Esophagus squamous epithelium (tissue), 5 donors: ENCODE measurements around the gene MYL11. TPM values are rescaled to one million over a fixed set of nuclear protein-coding genes. Genes with fewer than 3 reads are reported as not detected.

ENCODE experiments used
- DNase-seq: peaks from one replicate; lab custom pipeline; 2025; lab: John Stamatoyannopoulos, UW
- H3K27ac ChIP-seq, 4 donors: fragments of 200-600 bp; sonication (generic); one replicate each; pipeline ENCODE4 v1.5.1; 2016 to 2019; ENCODE audit warnings: mild to moderate bottlenecking in 1 of 4
- H3K27me3 ChIP-seq, 4 donors: fragments of 200-600 bp; sonication (generic); 1 replicate in 3 of 4; 2 replicates in 1 of 4; pipeline versions ENCODE4 v1.5.1 to v1.6.0; 2017 to 2021; ENCODE audit warnings: antibody characterized with exemption in 1 of 4
- H3K36me3 ChIP-seq, 3 donors: fragments of 200-600 bp; sonication (generic); one replicate each; pipeline ENCODE4 v1.5.1; 2016 to 2019
- H3K4me1 ChIP-seq, 3 donors: fragments of 200-600 bp; sonication (generic); one replicate each; pipeline ENCODE4 v1.5.1; 2017 to 2019
- H3K4me3 ChIP-seq, 4 donors: fragments of 200-600 bp; sonication (generic); 1 replicate in 3 of 4; 2 replicates in 1 of 4; pipeline ENCODE4 v1.5.1; 2016 to 2019; ENCODE audit warnings: mild to moderate bottlenecking in 2 of 4, moderate library complexity in 1 of 4
- H3K9me3 ChIP-seq, 3 donors: fragments of 200-600 bp; sonication (generic); one replicate each; pipeline ENCODE4 v1.5.1; 2016 to 2019
- POLR2A ChIP-seq, 4 donors: fragments of 450-650 bp; IDR thresholded peaks; one replicate each; pipeline ENCODE4 v1.6.1; 2017; ENCODE audit warnings: antibody characterized with exemption in 4 of 4, mild to moderate bottlenecking in 4 of 4, moderate library complexity in 3 of 4
- WGBS, 2 donors: methylation state at CpG; one replicate each; pipeline ENCODE4 v1.1.5; 2018; 5-methylcytosine and 5-hydroxymethylcytosine counted together
- intact Hi-C: fragments of 100-400 bp; cut with DNase I; formaldehyde crosslinking; loops from one replicate; pipeline ENCODE4 v1.15.0; 2022
- total RNA-seq, 4 donors: library from RNA; depleted of rRNA; stranded (reverse); fragments of >200 nt; gene quantifications; one replicate each; pipeline ENCODE4 v1.1.0, GENCODE V29; 2016
- TF ChIP-seq, protein P1 (sequence below), 6 experiments: fragments of 450-650 bp in 4 of 6; fragments of 200-600 bp in 2 of 6; sonication (generic) in 2 of 6; IDR thresholded peaks; one replicate each; pipeline ENCODE4 v1.5.1; 2016 to 2019; ENCODE audit warnings: antibody characterized with exemption in 6 of 6, mild to moderate bottlenecking in 4 of 6, moderate library complexity in 4 of 6
- donor health status: DM: yes; HTN: yes; CAD: no.

MYL11 gene
- total RNA-seq, 4 donors from 2014 or later = not detected

DNA sequence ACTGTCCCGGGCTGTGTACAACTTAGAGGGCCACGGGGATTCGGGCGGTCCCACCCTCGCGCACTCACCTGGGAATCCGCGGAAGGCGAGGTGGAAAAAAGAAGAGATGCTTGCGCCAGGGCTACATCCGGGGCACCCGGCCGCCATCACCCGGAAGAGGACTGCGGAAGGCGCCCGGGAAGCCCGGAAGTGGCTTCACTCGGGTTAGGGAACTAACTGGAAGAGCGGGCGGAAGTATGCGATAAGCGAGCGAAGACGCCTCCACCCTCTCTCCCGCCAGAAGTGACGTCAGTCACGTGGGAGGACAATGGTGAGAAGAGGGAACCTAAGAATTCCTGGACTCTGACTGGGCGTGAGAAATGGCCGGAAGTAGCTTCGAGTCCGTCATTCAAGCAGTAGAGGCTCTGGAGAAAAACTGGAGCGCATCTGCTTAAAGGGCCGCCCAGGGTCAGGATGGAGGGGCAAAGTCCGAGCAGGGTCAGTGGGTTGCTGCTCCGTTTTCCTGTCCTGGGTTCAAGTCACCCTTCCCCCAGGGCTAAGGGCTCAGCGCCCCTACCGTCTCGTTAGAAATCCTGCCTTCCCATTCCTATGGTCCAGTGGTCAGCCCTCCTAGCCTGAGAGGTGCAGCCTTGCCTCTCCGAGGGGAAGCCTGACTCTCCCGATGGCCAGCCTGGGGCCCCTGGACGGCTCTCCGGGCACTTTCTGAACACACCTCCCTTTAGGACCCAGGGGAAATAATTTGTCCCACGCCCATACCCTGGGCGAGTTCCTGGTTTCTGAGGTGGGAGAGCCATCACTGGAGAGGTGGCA lies 19.3 kb upstream of the MYL11 start, which contains the start of gene CD2BP2:
Gene CD2BP2 (minus strand): TSS at position 165 of the 810 bp plus-strand sequence. CDS start 627 bp downstream, outside the sequence.
- peaks cover 38 to 76% (median 39%) of the 10 kb centered on the region in 3 donors for H3K4me1 ChIP-seq
- H3K27ac ChIP-seq = peak within 1 kb of the TSS; percentile 90 to 98 (median 98)
- TF ChIP-seq, protein P1, sequence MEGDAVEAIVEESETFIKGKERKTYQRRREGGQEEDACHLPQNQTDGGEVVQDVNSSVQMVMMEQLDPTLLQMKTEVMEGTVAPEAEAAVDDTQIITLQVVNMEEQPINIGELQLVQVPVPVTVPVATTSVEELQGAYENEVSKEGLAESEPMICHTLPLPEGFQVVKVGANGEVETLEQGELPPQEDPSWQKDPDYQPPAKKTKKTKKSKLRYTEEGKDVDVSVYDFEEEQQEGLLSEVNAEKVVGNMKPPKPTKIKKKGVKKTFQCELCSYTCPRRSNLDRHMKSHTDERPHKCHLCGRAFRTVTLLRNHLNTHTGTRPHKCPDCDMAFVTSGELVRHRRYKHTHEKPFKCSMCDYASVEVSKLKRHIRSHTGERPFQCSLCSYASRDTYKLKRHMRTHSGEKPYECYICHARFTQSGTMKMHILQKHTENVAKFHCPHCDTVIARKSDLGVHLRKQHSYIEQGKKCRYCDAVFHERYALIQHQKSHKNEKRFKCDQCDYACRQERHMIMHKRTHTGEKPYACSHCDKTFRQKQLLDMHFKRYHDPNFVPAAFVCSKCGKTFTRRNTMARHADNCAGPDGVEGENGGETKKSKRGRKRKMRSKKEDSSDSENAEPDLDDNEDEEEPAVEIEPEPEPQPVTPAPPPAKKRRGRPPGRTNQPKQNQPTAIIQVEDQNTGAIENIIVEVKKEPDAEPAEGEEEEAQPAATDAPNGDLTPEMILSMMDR (IDR thresholded peaks at IDR 0.05) = peak in 1 of 6 experiments; percentile 10
- TF ChIP-seq POLR2A (IDR thresholded peaks at IDR 0.05) = peak in 2 of 4 donors; percentile 40 to 73
- WGBS, 2 donors = 0 to 1% methylated on average over 9 to 31 of the region's 45 CpGs
- H3K27me3 ChIP-seq = no peaks in the 10 kb centered on the region
- DNase-seq = peak; percentile 83
- intact Hi-C loops = no loop called here
- H3K36me3 ChIP-seq = peaks cover 31 to 76% (median 32%) of the 10 kb centered on the region in 3 donors
- H3K4me3 ChIP-seq = peak within 1 kb of the TSS; percentile 67 to 99 (median 90)
- H3K9me3 ChIP-seq = no peaks in the 10 kb centered on the region

DNA sequence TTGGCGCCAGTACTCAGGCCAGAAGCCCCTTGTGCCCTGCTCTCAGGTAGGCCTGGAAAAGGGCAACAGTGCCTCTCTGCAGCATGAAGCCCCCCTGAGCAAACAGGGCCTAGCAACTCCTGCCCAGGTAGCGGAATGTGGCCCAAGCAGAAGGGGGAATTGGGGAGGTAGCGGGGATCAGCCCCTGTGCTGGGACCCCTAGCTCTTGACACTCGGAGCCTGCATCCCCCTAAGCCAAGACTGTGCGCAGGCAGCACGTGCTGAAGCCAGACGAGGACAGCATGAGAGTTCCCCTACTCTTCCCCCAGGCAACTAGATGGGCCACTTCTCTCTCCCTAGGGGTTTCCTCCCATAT lies 18.7 kb upstream of the MYL11 start:
- Histone ChIP-seq H3K27ac (peak overlapping the region; percentile 90 to 98 (median 98)), H3K36me3 (peaks cover 31 to 76% (median 31%) of the 10 kb centered on the region in 3 donors), H3K9me3 (no peaks in the 10 kb centered on the region), H3K4me3 (peak overlapping the region; percentile 67 to 99 (median 90)), H3K4me1 (peaks cover 38 to 74% (median 39%) of the 10 kb centered on the region in 3 donors), H3K27me3 (no peaks in the 10 kb centered on the region)
- 100% methylated on average over 1 of the region's 7 CpGs; no CpG with 5 or more reads in 1 of the 2 donors for WGBS, 2 donors
- DNase-seq = no peak
- intact Hi-C loops = no loop called here
- TF ChIP-seq, protein P1 (IDR thresholded peaks at IDR 0.05) = no peak
- no peak for TF ChIP-seq POLR2A (IDR thresholded peaks at IDR 0.05)

DNA sequence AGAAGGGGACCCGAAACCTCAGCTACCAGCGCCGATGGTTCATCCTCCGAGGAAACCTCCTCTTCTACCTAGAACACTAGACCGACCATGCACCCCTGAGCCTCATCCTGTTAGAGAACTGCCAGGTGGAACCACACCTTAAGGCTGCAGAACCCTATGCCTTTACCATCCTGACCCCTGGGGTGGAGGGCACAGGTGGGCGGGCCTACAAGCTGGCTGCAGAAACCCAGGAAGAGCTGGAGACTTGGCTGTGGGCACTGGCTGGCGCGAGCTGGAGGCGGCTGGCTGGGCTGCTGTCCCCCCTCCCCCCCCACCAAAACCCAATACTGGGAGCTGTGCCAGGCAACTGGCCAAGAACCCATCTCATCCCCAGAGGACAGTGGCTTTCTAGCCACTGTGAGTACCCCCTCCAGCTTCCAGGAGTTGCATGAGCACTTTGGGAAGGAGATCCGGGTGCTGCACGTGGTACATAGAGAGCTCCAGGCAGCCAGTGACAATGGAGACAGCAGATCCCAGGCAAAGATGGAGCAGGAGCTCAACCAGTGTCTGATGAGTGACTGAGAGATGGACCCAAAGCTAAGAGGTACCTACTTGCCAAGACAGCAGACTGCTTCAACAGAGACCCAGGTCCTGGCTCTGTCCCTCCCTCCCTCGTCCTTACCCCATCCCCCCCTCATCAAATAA lies 18.1 kb upstream of the MYL11 start:
- intact Hi-C loops = no loop called here
- peaks cover 34 to 68% (median 37%) of the 10 kb centered on the region in 3 donors for H3K4me1 ChIP-seq
- 73 to 100% methylated on average over 3 to 9 of the region's 12 CpGs for WGBS, 2 donors
- H3K9me3 ChIP-seq = no peaks in the 10 kb centered on the region
- TF ChIP-seq, protein P1 (IDR thresholded peaks at IDR 0.05) = no peak
- peaks cover 25 to 76% (median 26%) of the 10 kb centered on the region in 3 donors for H3K36me3 ChIP-seq
- H3K27ac ChIP-seq = peak overlapping the region; percentile 90 to 98 (median 98)
- H3K27me3 ChIP-seq = no peaks in the 10 kb centered on the region
- DNase-seq = no peak
- H3K4me3 ChIP-seq = peak overlapping the region in 3 of 4 donors; percentile 67 to 99 (median 89)

DNA sequence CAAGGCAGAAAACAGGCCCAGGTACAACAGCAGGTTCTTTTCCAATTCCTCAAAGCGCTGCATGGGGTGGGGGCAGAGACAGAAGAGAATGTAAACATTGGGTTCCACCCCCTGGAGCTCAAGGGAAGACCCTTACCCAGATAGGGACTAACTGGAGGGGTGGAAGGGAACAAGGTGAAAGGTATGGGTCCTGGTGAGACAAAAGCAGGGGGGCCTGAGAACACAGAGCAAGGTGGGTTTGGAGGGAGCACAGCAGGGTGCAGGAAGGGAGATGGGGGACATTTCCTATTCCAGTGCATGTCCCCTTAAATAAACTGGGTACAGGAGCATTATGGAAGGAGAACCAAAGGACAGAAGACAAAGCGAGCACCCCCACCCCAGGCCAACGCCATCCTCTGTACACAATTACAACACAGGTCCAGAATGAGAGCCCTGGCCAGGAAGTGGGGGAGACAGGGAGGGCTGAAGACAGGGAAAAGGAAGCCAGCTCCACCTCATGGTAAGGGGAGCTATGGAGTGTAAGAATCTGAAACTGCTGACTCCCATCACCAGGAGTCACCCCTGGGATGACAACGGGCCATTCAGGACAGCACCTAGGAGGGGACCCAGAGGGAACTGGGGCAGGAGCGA lies 17.4 kb upstream of the MYL11 start:
- WGBS, 2 donors = 72 to 75% methylated on average over 4 to 5 of the region's 5 CpGs
- Histone ChIP-seq H3K36me3 (peaks cover 20 to 76% (median 22%) of the 10 kb centered on the region in 3 donors), H3K4me1 (peaks cover 31 to 61% (median 32%) of the 10 kb centered on the region in 3 donors), H3K4me3 (no peak overlapping the region), H3K9me3 (no peaks in the 10 kb centered on the region), H3K27me3 (no peaks in the 10 kb centered on the region), H3K27ac (peak overlapping the region in 2 of 4 donors; percentile 98)
- intact Hi-C loops = no loop called here
- TF ChIP-seq POLR2A (IDR thresholded peaks at IDR 0.05) = no peak
- TF ChIP-seq, protein P1 (IDR thresholded peaks at IDR 0.05) = no peak
- no peak for DNase-seq
